HFF-Myc (cell line): ENCODE data around the gene SPACDR.
"Not testable (repeated sequence)": the region's sequence is repeated elsewhere in the genome, so short reads cannot be mapped to it uniquely, and the experiment has no call there.

Source experiments
- DNase-seq: peaks from one replicate; pipeline ENCODE4 v3.0.0-alpha.2; 2011; ENCODE audit warnings: low read depth; ENCODE audit errors: extremely low read depth
- H3K4me3 ChIP-seq: replicated peaks from 2 replicates; pipeline ENCODE4 v1.5.1; 2011; ENCODE audit warnings: low read depth, mild to moderate bottlenecking, control low read depth, low read length
- CTCF ChIP-seq: IDR thresholded peaks from 2 replicates; pipeline ENCODE4 v1.5.1; 2012; ENCODE audit warnings: mild to moderate bottlenecking, low read depth, low read length, control low read depth; ENCODE audit errors: missing control alignments

SPACDR gene

GRCh38 chr7:100464210-100464660 is at the start of gene SPACDR:
Gene SPACDR, minus strand, starts transcription at chr7:100464260. Its CDS starts 235 bp downstream, at chr7:100464025.
- no peak for DNase-seq
- H3K4me3 ChIP-seq, result no peak within 1 kb of the TSS
- no peak for TF ChIP-seq CTCF

GRCh38 chr7:100513212-100513810 is 49.3 kb upstream of the SPACDR start:
- TF ChIP-seq CTCF, result no peak
- no peak for DNase-seq

GRCh38 chr7:100510437-100511239 is 46.6 kb upstream of the SPACDR start:
- DNase-seq, result no peak
- TF ChIP-seq CTCF, result no peak

More at GRCh38 chr7:100513212-100513810, 49.3 kb upstream of the SPACDR start:
- H3K4me3 ChIP-seq, result no peak overlapping the region

GRCh38 chr7:100509231-100509630 is 45.2 kb upstream of the SPACDR start:
- no peak overlapping the region for H3K4me3 ChIP-seq
- TF ChIP-seq CTCF, result no peak
- DNase-seq, result no peak

More at GRCh38 chr7:100510437-100511239, 46.6 kb upstream of the SPACDR start:
- no peak overlapping the region for H3K4me3 ChIP-seq

GRCh38 chr7:100506356-100506923 is 42.4 kb upstream of the SPACDR start:
- no peak overlapping the region for H3K4me3 ChIP-seq
- TF ChIP-seq CTCF, result no peak
- DNase-seq, result no peak

- DNase-seq, result no peak
- H3K4me3 ChIP-seq, result no peak overlapping the region
- no peak for TF ChIP-seq CTCF
Observed at GRCh38 chr7:100504887-100505611, 41.0 kb upstream of the SPACDR start.

- H3K4me3 ChIP-seq, DNase-seq: not testable (repeated sequence)
Observed at GRCh38 chr7:100504031-100504430, 40.0 kb upstream of the SPACDR start.

GRCh38 chr7:100500743-100501142 is 36.7 kb upstream of the SPACDR start:
- DNase-seq, H3K4me3 ChIP-seq: not testable (repeated sequence)
